GM23338 (cell line): Measurements from ENCODE around the gene RNU6-8. TPM values are rescaled to one million over a fixed set of nuclear protein-coding genes. Genes with fewer than 3 reads are reported as not detected.

Experiments
- ATAC-seq: fragments of 200-7000 bp; cut with Tn5 transposase; 3 replicates; pipeline ENCODE4 v1.9.1; 2020
- DNase-seq: peaks from one replicate; pipeline ENCODE4 v3.0.0-alpha.2; 2015; ENCODE audit warnings: low spot score
- H2AFZ ChIP-seq: fragments of 200-600 bp; sonication (generic); 2 replicates; pipeline ENCODE4 v1.8.0; 2016; ENCODE audit warnings: antibody characterized with exemption, mild to moderate bottlenecking, moderate library complexity
- H3F3A ChIP-seq: fragments of 200-600 bp; sonication (generic); replicated peaks from 2 replicates; pipeline ENCODE4 v1.8.0; 2017; ENCODE audit warnings: antibody characterized with exemption, mixed run types, low read depth
- H3K27ac ChIP-seq: fragments of 200-600 bp; sonication (generic); 2 replicates; pipeline ENCODE4 v1.6.1; 2016; ENCODE audit warnings: low read depth
- H3K27me3 ChIP-seq: fragments of 200-600 bp; sonication (generic); 2 replicates; pipeline ENCODE4 v1.8.0; 2016; ENCODE audit warnings: mild to moderate bottlenecking, mixed run types, moderate library complexity; ENCODE audit not compliant: insufficient read depth
- H3K36me3 ChIP-seq: fragments of 200-600 bp; sonication (generic); 2 replicates; pipeline ENCODE4 v1.8.0; 2016; ENCODE audit warnings: mild to moderate bottlenecking; ENCODE audit not compliant: insufficient read depth
- H3K4me1 ChIP-seq: fragments of 200-600 bp; sonication (generic); 2 replicates; pipeline ENCODE4 v1.8.0; 2016; ENCODE audit warnings: mild to moderate bottlenecking, moderate library complexity; ENCODE audit not compliant: insufficient read depth
- H3K4me2 ChIP-seq: fragments of 200-600 bp; sonication (generic); 2 replicates; pipeline ENCODE4 v1.7.1; 2017; ENCODE audit warnings: mixed run types
- H3K4me3 ChIP-seq: fragments of 200-600 bp; sonication (generic); 2 replicates; pipeline ENCODE4 v1.6.1; 2016; ENCODE audit warnings: mixed run types
- H3K79me2 ChIP-seq: fragments of 200-600 bp; sonication (generic); replicated peaks from 2 replicates; pipeline ENCODE4 v1.8.0; 2017; ENCODE audit warnings: mild to moderate bottlenecking; ENCODE audit not compliant: insufficient read depth
- H3K9me2 ChIP-seq: fragments of 200-600 bp; sonication (generic); 2 replicates; pipeline ENCODE4 v1.8.0; 2017; ENCODE audit not compliant: insufficient read depth
- H4K20me1 ChIP-seq: fragments of 200-600 bp; sonication (generic); replicated peaks from 2 replicates; pipeline ENCODE4 v1.8.0; 2017; ENCODE audit warnings: mild to moderate bottlenecking; ENCODE audit not compliant: insufficient read depth
- H3K27ac Mint-ChIP-seq: 2 replicates; pipeline ENCODE4 v1.8.0; 2020; ENCODE audit warnings: inconsistent platforms, mild to moderate bottlenecking, moderate library complexity, mixed read lengths
- H3K27me3 Mint-ChIP-seq: 3 replicates; pipeline ENCODE4 v1.8.0; 2022; ENCODE audit warnings: low read depth, mild to moderate bottlenecking, moderate library complexity, mixed read lengths, inconsistent platforms; ENCODE audit not compliant: insufficient read depth, poor library complexity
- H3K36me3 Mint-ChIP-seq: 3 replicates; pipeline ENCODE4 v1.8.0; 2021; ENCODE audit warnings: low read depth, mild to moderate bottlenecking, inconsistent platforms, moderate library complexity, mixed read lengths
- H3K4me1 Mint-ChIP-seq: 3 replicates; pipeline ENCODE4 v1.8.0; 2020; ENCODE audit warnings: mild to moderate bottlenecking, inconsistent platforms, mixed read lengths
- H3K4me3 Mint-ChIP-seq: 3 replicates; pipeline ENCODE4 v1.8.0; 2021; ENCODE audit warnings: moderate library complexity, mild to moderate bottlenecking, inconsistent platforms, mixed read lengths
- H3K9me3 Mint-ChIP-seq: 3 replicates; pipeline ENCODE4 v1.8.0; 2020; ENCODE audit warnings: moderate library complexity, mild to moderate bottlenecking, inconsistent platforms, mixed read lengths
- CTCF ChIP-seq, 2 experiments: fragments of 200-600 bp in 1 of 2; sonication (generic) in 1 of 2; conservative IDR thresholded peaks; 2 replicates each; pipeline versions ENCODE4 v1.5.1 to v1.6.1; 2016 to 2017; ENCODE audit warnings: antibody characterized with exemption in 2 of 2, low read depth in 2 of 2, mild to moderate bottlenecking in 2 of 2, moderate library complexity in 1 of 2
- EZH2 ChIP-seq: fragments of 200-600 bp; sonication (generic); IDR thresholded peaks from one replicate; pipeline ENCODE4 v1.8.0; 2017; ENCODE audit warnings: antibody characterized with exemption, mild to moderate bottlenecking, low read depth; ENCODE audit not compliant: unreplicated experiment
- EZH2phosphoT487 ChIP-seq: fragments of 200-600 bp; sonication (generic); IDR thresholded peaks from one replicate; pipeline ENCODE4 v1.8.1; 2018; ENCODE audit warnings: antibody characterized with exemption; ENCODE audit not compliant: unreplicated experiment
- NANOG ChIP-seq: IDR thresholded peaks from 2 replicates; pipeline ENCODE4 v1.6.1; 2016; ENCODE audit warnings: antibody characterized with exemption, borderline replicate concordance
- POLR2AphosphoS5 ChIP-seq: IDR thresholded peaks from 2 replicates; pipeline ENCODE4 v1.6.1; 2016; ENCODE audit warnings: antibody characterized with exemption, low read depth
- STAT1 ChIP-seq: IDR thresholded peaks from one replicate; pipeline ENCODE4 v1.6.1; 2016; ENCODE audit warnings: antibody characterized with exemption; ENCODE audit not compliant: unreplicated experiment
- ZNF114 ChIP-seq: fragments of 250-450 bp; sonication (Bioruptor Pico); IDR thresholded peaks from 2 replicates; pipeline ENCODE4 v1.5.0; 2020; ENCODE audit warnings: mild to moderate bottlenecking, moderate library complexity
- ZNF331 ChIP-seq: fragments of 250-450 bp; sonication (Bioruptor Pico); IDR thresholded peaks from 2 replicates; pipeline ENCODE4 v1.5.0; 2020; ENCODE audit warnings: low read depth, mild to moderate bottlenecking, moderate library complexity
- polyA plus RNA-seq: library from polyadenylated mRNA; unstranded; fragments of >200 nt; fragmentation: Nextera tagmentation; extraction: Ambion mirVana; gene quantifications from 2 replicates; pipeline ENCODE4 v1.2.1, GENCODE V29; 2016
- total RNA-seq: library from RNA; depleted of rRNA; stranded (reverse); fragments of >200 nt; shearing (Covaris generic); gene quantifications from 2 replicates; pipeline ENCODE4 v1.2.3, GENCODE V29; 2014
- TF ChIP-seq, protein P1 (sequence below): fragments of 250-450 bp; sonication (Bioruptor Pico); IDR thresholded peaks from 2 replicates; pipeline ENCODE4 v1.5.0; 2020; ENCODE audit warnings: mild to moderate bottlenecking, moderate library complexity

Gene RNU6-8
- total and polyA plus RNA-seq, 2 experiments from 2014 or later = 39.1 TPM; not detected in 1

DNA sequence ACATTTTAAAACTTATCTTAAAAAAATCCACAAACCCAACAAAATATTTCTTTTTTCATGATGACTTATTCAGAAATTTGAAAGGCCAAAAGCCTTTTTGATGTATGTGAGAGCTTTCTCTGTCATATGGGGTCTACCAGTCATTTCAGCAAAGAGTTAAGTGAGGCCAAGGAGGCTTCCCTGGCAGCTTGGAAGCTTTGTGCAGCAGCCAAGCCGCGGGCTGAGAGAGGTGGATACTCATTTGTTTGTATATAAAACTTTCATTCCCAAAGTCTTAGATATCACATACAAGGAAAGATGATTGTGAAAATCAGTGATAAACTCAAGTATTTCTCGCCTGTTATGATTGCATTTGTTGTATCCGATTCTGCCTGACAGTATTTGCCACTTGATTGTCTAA, 48.5 kb upstream of the RNU6-8 start (continued):
- TF ChIP-seq, protein P1, sequence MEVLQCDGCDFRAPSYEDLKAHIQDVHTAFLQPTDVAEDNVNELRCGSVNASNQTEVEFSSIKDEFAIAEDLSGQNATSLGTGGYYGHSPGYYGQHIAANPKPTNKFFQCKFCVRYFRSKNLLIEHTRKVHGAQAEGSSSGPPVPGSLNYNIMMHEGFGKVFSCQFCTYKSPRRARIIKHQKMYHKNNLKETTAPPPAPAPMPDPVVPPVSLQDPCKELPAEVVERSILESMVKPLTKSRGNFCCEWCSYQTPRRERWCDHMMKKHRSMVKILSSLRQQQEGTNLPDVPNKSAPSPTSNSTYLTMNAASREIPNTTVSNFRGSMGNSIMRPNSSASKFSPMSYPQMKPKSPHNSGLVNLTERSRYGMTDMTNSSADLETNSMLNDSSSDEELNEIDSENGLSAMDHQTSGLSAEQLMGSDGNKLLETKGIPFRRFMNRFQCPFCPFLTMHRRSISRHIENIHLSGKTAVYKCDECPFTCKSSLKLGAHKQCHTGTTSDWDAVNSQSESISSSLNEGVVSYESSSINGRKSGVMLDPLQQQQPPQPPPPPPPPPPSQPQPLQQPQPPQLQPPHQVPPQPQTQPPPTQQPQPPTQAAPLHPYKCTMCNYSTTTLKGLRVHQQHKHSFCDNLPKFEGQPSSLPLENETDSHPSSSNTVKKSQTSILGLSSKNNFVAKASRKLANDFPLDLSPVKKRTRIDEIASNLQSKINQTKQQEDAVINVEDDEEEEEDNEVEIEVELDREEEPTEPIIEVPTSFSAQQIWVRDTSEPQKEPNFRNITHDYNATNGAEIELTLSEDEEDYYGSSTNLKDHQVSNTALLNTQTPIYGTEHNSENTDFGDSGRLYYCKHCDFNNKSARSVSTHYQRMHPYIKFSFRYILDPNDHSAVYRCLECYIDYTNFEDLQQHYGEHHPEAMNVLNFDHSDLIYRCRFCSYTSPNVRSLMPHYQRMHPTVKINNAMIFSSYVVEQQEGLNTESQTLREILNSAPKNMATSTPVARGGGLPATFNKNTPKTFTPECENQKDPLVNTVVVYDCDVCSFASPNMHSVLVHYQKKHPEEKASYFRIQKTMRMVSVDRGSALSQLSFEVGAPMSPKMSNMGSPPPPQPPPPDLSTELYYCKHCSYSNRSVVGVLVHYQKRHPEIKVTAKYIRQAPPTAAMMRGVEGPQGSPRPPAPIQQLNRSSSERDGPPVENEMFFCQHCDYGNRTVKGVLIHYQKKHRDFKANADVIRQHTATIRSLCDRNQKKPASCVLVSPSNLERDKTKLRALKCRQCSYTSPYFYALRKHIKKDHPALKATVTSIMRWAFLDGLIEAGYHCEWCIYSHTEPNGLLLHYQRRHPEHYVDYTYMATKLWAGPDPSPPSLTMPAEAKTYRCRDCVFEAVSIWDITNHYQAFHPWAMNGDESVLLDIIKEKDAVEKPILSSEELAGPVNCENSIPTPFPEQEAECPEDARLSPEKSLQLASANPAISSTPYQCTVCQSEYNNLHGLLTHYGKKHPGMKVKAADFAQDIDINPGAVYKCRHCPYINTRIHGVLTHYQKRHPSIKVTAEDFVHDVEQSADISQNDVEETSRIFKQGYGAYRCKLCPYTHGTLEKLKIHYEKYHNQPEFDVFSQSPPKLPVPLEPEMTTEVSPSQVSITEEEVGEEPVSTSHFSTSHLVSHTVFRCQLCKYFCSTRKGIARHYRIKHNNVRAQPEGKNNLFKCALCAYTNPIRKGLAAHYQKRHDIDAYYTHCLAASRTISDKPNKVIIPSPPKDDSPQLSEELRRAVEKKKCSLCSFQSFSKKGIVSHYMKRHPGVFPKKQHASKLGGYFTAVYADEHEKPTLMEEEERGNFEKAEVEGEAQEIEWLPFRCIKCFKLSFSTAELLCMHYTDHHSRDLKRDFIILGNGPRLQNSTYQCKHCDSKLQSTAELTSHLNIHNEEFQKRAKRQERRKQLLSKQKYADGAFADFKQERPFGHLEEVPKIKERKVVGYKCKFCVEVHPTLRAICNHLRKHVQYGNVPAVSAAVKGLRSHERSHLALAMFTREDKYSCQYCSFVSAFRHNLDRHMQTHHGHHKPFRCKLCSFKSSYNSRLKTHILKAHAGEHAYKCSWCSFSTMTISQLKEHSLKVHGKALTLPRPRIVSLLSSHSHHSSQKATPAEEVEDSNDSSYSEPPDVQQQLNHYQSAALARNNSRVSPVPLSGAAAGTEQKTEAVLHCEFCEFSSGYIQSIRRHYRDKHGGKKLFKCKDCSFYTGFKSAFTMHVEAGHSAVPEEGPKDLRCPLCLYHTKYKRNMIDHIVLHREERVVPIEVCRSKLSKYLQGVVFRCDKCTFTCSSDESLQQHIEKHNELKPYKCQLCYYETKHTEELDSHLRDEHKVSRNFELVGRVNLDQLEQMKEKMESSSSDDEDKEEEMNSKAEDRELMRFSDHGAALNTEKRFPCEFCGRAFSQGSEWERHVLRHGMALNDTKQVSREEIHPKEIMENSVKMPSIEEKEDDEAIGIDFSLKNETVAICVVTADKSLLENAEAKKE = no peak
- TF ChIP-seq NANOG = no peak

- H2AFZ ChIP-seq = no peak overlapping the region
- H3K4me3 Mint-ChIP-seq = no peak overlapping the region
- no peak overlapping the region for H3K27ac Mint-ChIP-seq
- H3K27ac ChIP-seq = no peak overlapping the region
- no peaks in the 10 kb centered on the region for H3K9me3 Mint-ChIP-seq
- DNase-seq (no peak), ATAC-seq (no peak)
- no peaks in the 10 kb centered on the region for H3K36me3 ChIP-seq
- no peaks in the 10 kb centered on the region for H4K20me1 ChIP-seq
- no peak overlapping the region for H3K4me2 ChIP-seq
- H3K9me2 ChIP-seq = no peaks in the 10 kb centered on the region; the same call in 1 of the 2 replicates
- no peaks in the 10 kb centered on the region for H3K79me2 ChIP-seq
- H3K27me3 ChIP-seq = no peaks in the 10 kb centered on the region
- H3K4me3 ChIP-seq = no peak overlapping the region
- no peaks in the 10 kb centered on the region for H3K4me1 ChIP-seq
- no peaks in the 10 kb centered on the region for H3K27me3 Mint-ChIP-seq
- no peaks in the 10 kb centered on the region for H3F3A ChIP-seq
- no peaks in the 10 kb centered on the region for H3K4me1 Mint-ChIP-seq
- H3K36me3 Mint-ChIP-seq = no peaks in the 10 kb centered on the region
- TF ChIP-seq STAT1 (no peak), ZNF114 (CRISPR knock-in tag) (no peak), CTCF (conservative IDR thresholded peaks at IDR 0.05; ENCODE audit: low read depth in 2 of 2) (no peak), EZH2 (no peak), ZNF331 (CRISPR knock-in tag) (no peak), EZH2phosphoT487 (no peak), POLR2AphosphoS5 (no peak)
- TF ChIP-seq, protein P1 = no peak
Measured at GRCh38 chr14:32250681-32251080, 47.6 kb upstream of the RNU6-8 start.
